Measurements from ENCODE around the gene LHFPL6.

DNA sequence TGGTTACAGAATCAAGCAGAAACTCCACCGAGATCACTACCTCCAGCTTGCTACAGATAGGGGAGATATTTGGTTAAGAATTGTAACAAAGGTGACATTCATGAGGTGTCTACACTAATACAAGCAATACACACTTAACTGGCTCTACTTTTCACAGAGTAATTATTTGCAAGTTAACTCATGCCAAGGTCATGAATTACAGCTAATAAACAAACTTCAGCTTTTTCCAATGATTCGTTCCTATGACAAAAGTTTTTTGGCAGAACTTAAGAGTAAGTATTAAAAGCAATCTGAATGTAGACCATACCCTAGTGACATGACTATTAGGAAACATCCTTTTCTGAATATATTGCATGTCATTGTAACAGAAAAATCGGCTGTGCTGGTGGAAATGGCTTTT, 72.1 kb downstream of the LHFPL6 start:
- TF ChIP-seq POLR2A (IDR thresholded peaks at IDR 0.05) = no peak
- TF ChIP-seq, protein P1, sequence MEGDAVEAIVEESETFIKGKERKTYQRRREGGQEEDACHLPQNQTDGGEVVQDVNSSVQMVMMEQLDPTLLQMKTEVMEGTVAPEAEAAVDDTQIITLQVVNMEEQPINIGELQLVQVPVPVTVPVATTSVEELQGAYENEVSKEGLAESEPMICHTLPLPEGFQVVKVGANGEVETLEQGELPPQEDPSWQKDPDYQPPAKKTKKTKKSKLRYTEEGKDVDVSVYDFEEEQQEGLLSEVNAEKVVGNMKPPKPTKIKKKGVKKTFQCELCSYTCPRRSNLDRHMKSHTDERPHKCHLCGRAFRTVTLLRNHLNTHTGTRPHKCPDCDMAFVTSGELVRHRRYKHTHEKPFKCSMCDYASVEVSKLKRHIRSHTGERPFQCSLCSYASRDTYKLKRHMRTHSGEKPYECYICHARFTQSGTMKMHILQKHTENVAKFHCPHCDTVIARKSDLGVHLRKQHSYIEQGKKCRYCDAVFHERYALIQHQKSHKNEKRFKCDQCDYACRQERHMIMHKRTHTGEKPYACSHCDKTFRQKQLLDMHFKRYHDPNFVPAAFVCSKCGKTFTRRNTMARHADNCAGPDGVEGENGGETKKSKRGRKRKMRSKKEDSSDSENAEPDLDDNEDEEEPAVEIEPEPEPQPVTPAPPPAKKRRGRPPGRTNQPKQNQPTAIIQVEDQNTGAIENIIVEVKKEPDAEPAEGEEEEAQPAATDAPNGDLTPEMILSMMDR (IDR thresholded peaks at IDR 0.05) = no peak
- no peak for TF ChIP-seq POLR2AphosphoS5 (IDR thresholded peaks at IDR 0.05; ENCODE audit: insufficient read depth in 1 of 2, low read depth in 1 of 2)

All from vagina (tissue), 2 donors.